NCI-H187 treated with DMSO at 0.1 percent for 48 hours (cell line): ENCODE measurements around the gene CTXND2.

ENCODE experiments used
- DNase-seq: peaks from one replicate; lab custom pipeline; 2025; lab: John Stamatoyannopoulos, UW

The CTXND2 gene

DNA sequence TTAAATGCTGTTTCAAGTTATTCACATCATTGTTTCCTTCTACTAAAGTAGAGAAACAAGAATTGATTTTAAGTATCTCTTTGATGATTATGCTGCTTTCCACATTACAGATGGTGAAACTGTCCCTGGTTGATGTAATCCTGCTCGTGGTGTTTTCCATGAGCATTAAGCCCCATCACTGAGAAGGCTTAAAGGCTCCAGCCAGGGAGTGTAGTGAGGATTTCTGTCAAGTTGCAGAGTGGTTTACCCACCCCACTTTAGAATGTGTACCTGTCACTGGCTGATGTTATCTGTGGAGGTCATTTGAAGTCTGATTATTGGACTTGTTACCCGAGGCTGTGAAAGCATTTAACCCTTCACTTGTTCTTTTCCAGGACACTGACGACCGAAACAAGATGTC is 74.8 kb downstream of the CTXND2 start:
- DNase-seq: no peak
